Heart left ventricle (tissue), 16 donors: ENCODE results near the gene GOLGA8B. TPM values are rescaled to one million over a fixed set of nuclear protein-coding genes. Genes with fewer than 3 reads are reported as not detected.
"Not testable (repeated sequence)": the region's sequence is repeated elsewhere in the genome, so short reads cannot be mapped to it uniquely, and the experiment has no call there.

Experiments
- ATAC-seq, 4 donors: fragments of 200-7000 bp; cut with Tn5 transposase; one replicate each; pipeline ENCODE4 v1.9.1; 2020 to 2022; ENCODE audit warnings: moderate library complexity in 4 of 4, mild to moderate bottlenecking in 3 of 4, moderate number of reproducible peaks in 1 of 4
- DNase-seq, 5 donors: peaks; one replicate each; pipeline ENCODE4 v3.0.0-alpha.2; 2020
- H3K27ac ChIP-seq, 12 donors: fragments of 200-600 bp; sonication (generic) in 4 of 12; one replicate each; pipeline versions ENCODE4 v1.5.0 to v1.8.0; 2016 to 2022; ENCODE audit warnings: mild to moderate bottlenecking in 2 of 12
- H3K27me3 ChIP-seq, 9 donors: fragments of 200-600 bp; sonication (generic) in 2 of 9; one replicate each; pipeline versions ENCODE4 v1.5.1 to v1.8.0; 2016 to 2022; ENCODE audit warnings: mild to moderate bottlenecking in 3 of 9
- H3K36me3 ChIP-seq, 9 donors: fragments of 200-600 bp; sonication (generic) in 2 of 9; one replicate each; pipeline versions ENCODE4 v1.5.0 to v1.8.0; 2018 to 2022; ENCODE audit warnings: mild to moderate bottlenecking in 2 of 9
- H3K4me1 ChIP-seq, 12 donors: fragments of 200-600 bp; sonication (generic) in 4 of 12; one replicate each; pipeline versions ENCODE4 v1.5.0 to v1.8.0; 2016 to 2022; ENCODE audit warnings: mild to moderate bottlenecking in 3 of 12
- H3K4me3 ChIP-seq, 12 donors: fragments of 200-600 bp; sonication (generic) in 4 of 12; one replicate each; pipeline versions ENCODE4 v1.5.0 to v1.8.0; 2017 to 2022; ENCODE audit warnings: mild to moderate bottlenecking in 9 of 12, moderate library complexity in 4 of 12
- H3K9me3 ChIP-seq, 12 donors: fragments of 200-600 bp; sonication (generic) in 4 of 12; one replicate each; pipeline versions ENCODE4 v1.5.0 to v1.8.0; 2016 to 2022; ENCODE audit warnings: mild to moderate bottlenecking in 1 of 12
- POLR2A ChIP-seq, 2 donors: fragments of 450-650 bp; IDR thresholded peaks; one replicate each; pipeline ENCODE4 v1.6.1; 2017; ENCODE audit warnings: antibody characterized with exemption in 2 of 2, mild to moderate bottlenecking in 2 of 2, moderate library complexity in 2 of 2
- WGBS, 4 donors: extraction: QIAGEN DNeasy Blood & Tissue Kit in 2 of 4; methylation state at CpG; one replicate each; pipeline versions ENCODE4 v1.1.5 to v1.1.7; 2013 to 2018; 5-methylcytosine and 5-hydroxymethylcytosine counted together
- intact Hi-C, 10 donors: fragments of 100-400 bp; cut with DNase I; formaldehyde crosslinking; loops; one replicate each; pipeline versions ENCODE4 v1.11.1 to v1.14.2; 2022
- long read RNA-seq, 3 donors: library from polyadenylated mRNA; unstranded; transcript quantifications; one replicate each; pipeline ENCODE4 v2.0.0, GENCODE V29; 2020 to 2021
- polyA plus RNA-seq, 2 donors: library from polyadenylated mRNA; stranded (reverse); fragments of 200-250 nt; gene quantifications; one replicate each; pipeline ENCODE4 v1.2.3, GENCODE V29; 2013
- total RNA-seq, 9 donors: library from RNA; depleted of rRNA in 2 of 9; stranded (reverse); fragments of >200 nt in 2 of 9; fragmentation: NEBNext Ultra II Directional in 3 of 9; extraction: Animal tissue kit (Norgen Biotek cat#: 25700) in 3 of 9; gene quantifications; one replicate each; pipeline versions ENCODE4 v1.1.0 to v1.2.4, GENCODE V29; 2016 to 2023
- TF ChIP-seq, protein P1 (sequence below), 12 donors: fragments of 200-600 bp; sonication (generic) in 4 of 12; IDR thresholded peaks; one replicate each; pipeline versions ENCODE4 v1.5.0 to v1.8.0; 2018 to 2022; ENCODE audit warnings: antibody characterized with exemption in 12 of 12, mild to moderate bottlenecking in 5 of 12
- donor health status: ischemic (EF 13 %, LVEDD 7.1; RV severe dilation, severe dysfunction).
- donor health status: healthy with polysubstance abuse.
- donor health status: DM: no; HTN: yes; CAD: no.
- donor health status: DM: no; HTN: no; CAD: no.
- donor health status: ischemic (EF 25% LVEDD 6.9; RV normal size, moderate dysfunction).
- donor health status: ischemic (EF 25% LVEDD 5.7; RV mildly dilated, moderate dysfunction).
- donor health status: healthy.
- donor health status: DM: yes; HTN: yes; CAD: no.
- donor health status: ischemic (EF 35%, LVEDD 5.7; RV mildly dilated, moderate dysfunction).
- donor health status: nonischemic (EF 11% LVEDD 7.7; RV severe dilation, severe dysfunction).
- donor health status: DM: yes; HTN: yes; CAD: no.
- donor health status: PGD.
- donor health status: ischemic (EF 29% LVEDD 5.4; RV normal size, mild dysfunction).
- donor health status: nonischemic (EF 23%, LVEDD 6.1; RV moderate dilation, normal function).

The GOLGA8B gene
- total RNA-seq = 10 to 100 TPM; 10.5 to 39.0 (median 18.4) TPM
- polyA plus RNA-seq = 10 to 100 TPM in 1 of 2 donors, 1 to 10 TPM in 1; 3.6 to 23.4 TPM
- long read RNA-seq, donor 1, full-length matches to known transcripts = 1 of 20 reads
- long read RNA-seq, donor 1, partial matches to known transcripts = 15 of 20 reads
- long read RNA-seq, donor 1, other reads (novel, unspliced or antisense) = 4 of 20 reads
- long read RNA-seq, donor 2, partial matches to known transcripts = 5 of 10 reads
- long read RNA-seq, donor 2, other reads (novel, unspliced or antisense) = 5 of 10 reads
- long read RNA-seq, donor 3, partial matches to known transcripts = 11 of 25 reads
- long read RNA-seq, donor 3, other reads (novel, unspliced or antisense) = 14 of 25 reads

GRCh38 chr15:34583399-34584329 is at the start of gene GOLGA8B:
Gene GOLGA8B (minus strand): TSS chr15:34583651. CDS start chr15:34535912, 47,739 bp downstream.
- WGBS, 4 donors = 1 to 2% (median 1%) methylated on average over 11 to 101 of the region's 101 CpGs
- DNase-seq = peak; percentile 37 to 75 (median 68)
- peak within 1 kb of the TSS in 11 of 12 donors; percentile 20 to 83 (median 36) for H3K27ac ChIP-seq
- H3K4me1 ChIP-seq = peaks cover 0 to 38% (median 12%) of the 10 kb centered on the region in 12 donors
- H3K27me3 ChIP-seq = peaks cover 0 to 22% (median 0%) of the 10 kb centered on the region in 9 donors
- ATAC-seq = peak in 3 of 4 donors; percentile 44 to 73 (median 56)
- intact Hi-C loops = loop anchor here in 5 of 10 donors (10.0 kb wide), 6 partner anchors 59 to 519 kb away; partner anchors contain the start of gene LPCAT4 (in 1 of the 5)
- H3K36me3 ChIP-seq = no peaks in the 10 kb centered on the region
- no peaks in the 10 kb centered on the region for H3K9me3 ChIP-seq
- peak within 1 kb of the TSS; percentile 66 to 86 (median 76) for H3K4me3 ChIP-seq
- TF ChIP-seq, protein P1, sequence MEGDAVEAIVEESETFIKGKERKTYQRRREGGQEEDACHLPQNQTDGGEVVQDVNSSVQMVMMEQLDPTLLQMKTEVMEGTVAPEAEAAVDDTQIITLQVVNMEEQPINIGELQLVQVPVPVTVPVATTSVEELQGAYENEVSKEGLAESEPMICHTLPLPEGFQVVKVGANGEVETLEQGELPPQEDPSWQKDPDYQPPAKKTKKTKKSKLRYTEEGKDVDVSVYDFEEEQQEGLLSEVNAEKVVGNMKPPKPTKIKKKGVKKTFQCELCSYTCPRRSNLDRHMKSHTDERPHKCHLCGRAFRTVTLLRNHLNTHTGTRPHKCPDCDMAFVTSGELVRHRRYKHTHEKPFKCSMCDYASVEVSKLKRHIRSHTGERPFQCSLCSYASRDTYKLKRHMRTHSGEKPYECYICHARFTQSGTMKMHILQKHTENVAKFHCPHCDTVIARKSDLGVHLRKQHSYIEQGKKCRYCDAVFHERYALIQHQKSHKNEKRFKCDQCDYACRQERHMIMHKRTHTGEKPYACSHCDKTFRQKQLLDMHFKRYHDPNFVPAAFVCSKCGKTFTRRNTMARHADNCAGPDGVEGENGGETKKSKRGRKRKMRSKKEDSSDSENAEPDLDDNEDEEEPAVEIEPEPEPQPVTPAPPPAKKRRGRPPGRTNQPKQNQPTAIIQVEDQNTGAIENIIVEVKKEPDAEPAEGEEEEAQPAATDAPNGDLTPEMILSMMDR (IDR thresholded peaks at IDR 0.05) = no peak
- TF ChIP-seq POLR2A (IDR thresholded peaks at IDR 0.05) = peak in 1 of 2 donors; percentile 29

DNA sequence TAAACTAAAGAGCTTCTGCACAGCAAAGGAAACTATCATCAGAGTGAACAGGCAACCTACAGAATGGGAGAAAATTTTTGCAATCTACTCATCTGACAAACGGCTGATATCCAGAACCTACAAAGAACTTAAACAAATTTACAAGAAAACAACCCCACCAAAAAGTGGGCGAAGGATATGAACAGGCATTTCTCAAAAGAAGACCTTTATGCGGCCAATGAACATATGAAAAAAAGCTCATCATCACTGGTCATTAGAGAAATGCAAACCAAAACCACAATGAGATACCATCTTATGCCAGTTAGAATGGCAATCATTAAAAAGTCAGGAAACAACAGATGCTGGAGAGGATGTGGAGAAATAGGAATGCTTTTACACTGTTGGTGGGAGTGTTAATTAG is 49.7 kb upstream of the GOLGA8B start:
- H3K27ac ChIP-seq, DNase-seq, H3K4me1 ChIP-seq, intact Hi-C loops, ATAC-seq, H3K36me3 ChIP-seq, H3K27me3 ChIP-seq, H3K4me3 ChIP-seq: not testable (repeated sequence)
- H3K9me3 ChIP-seq = peaks cover 0 to 15% (median 0%) of the 10 kb centered on the region in 12 donors
- WGBS, 4 donors = 79 to 94% (median 90%) methylated on average over 3 of the region's 3 CpGs

GRCh38 chr15:34628577-34629152 is 45.2 kb upstream of the GOLGA8B start:
- peaks cover 0 to 21% (median 0%) of the 10 kb centered on the region in 12 donors for H3K9me3 ChIP-seq
- DNase-seq (no peak), ATAC-seq (no peak)
- no peaks in the 10 kb centered on the region for H3K36me3 ChIP-seq
- TF ChIP-seq POLR2A (IDR thresholded peaks at IDR 0.05) = no peak
- TF ChIP-seq, protein P1 (IDR thresholded peaks at IDR 0.05) = no peak
- no peaks in the 10 kb centered on the region for H3K4me1 ChIP-seq
- intact Hi-C loops = no loop called here
- no peak overlapping the region for H3K4me3 ChIP-seq
- peaks cover 0 to 4% (median 0%) of the 10 kb centered on the region in 9 donors for H3K27me3 ChIP-seq
- 61 to 71% (median 65%) methylated on average over 2 of the region's 2 CpGs for WGBS, 4 donors
- no peak overlapping the region for H3K27ac ChIP-seq

DNA sequence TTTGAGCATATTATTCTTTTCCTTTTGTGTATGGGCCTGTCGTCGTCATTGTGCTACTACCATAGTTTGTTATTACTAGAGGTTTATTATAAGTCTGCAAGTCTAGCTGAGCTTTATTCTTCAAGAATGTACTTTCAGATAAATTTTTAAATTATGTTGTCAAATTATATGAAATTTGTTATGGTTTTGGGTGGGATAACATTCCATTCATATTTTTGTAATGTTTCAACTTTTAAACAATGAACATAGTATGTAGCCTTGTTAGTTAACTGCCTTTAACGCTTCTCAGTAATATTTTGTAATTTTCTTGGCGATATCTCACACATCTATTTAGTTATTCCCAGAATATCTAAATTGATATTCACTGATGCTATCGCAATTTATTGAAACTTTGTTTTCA is 41.6 kb upstream of the GOLGA8B start:
- Histone ChIP-seq H3K4me1 (peaks cover 0 to 12% (median 0%) of the 10 kb centered on the region in 12 donors), H3K4me3 (no peak overlapping the region), H3K27me3 (peaks cover 0 to 4% (median 0%) of the 10 kb centered on the region in 9 donors), H3K27ac (no peak overlapping the region), H3K9me3 (peaks cover 0 to 6% (median 0%) of the 10 kb centered on the region in 12 donors), H3K36me3 (no peaks in the 10 kb centered on the region)
- 76 to 81% (median 80%) methylated on average over 5 of the region's 5 CpGs for WGBS, 4 donors
- DNase-seq (no peak), ATAC-seq (no peak)
- TF ChIP-seq, protein P1 (IDR thresholded peaks at IDR 0.05) = no peak
- no peak for TF ChIP-seq POLR2A (IDR thresholded peaks at IDR 0.05)
- intact Hi-C loops = no loop called here
